Gastroesophageal sphincter (tissue), 3 donors: ENCODE data around the gene PLEKHM2.

Experiments used
- CTCF ChIP-seq, 4 experiments: fragments of 200-600 bp in 2 of 4; fragments of 450-650 bp in 2 of 4; sonication (generic) in 1 of 4; IDR thresholded peaks; one replicate each; pipeline ENCODE4 v1.5.1; 2017 to 2019; ENCODE audit warnings: antibody characterized with exemption in 4 of 4, mild to moderate bottlenecking in 2 of 4, moderate library complexity in 2 of 4
- EP300 ChIP-seq: sonication (generic); formaldehyde crosslinking; IDR thresholded peaks from one replicate; pipeline ENCODE4 v1.6.1; 2017; ENCODE audit warnings: antibody characterized with exemption, mild to moderate bottlenecking
- POLR2A ChIP-seq, 2 donors: fragments of 450-650 bp; IDR thresholded peaks; one replicate each; pipeline ENCODE4 v1.6.1; 2017; ENCODE audit warnings: antibody characterized with exemption in 2 of 2, mild to moderate bottlenecking in 2 of 2, moderate library complexity in 1 of 2
- POLR2AphosphoS5 ChIP-seq: sonication (generic); formaldehyde crosslinking; IDR thresholded peaks from one replicate; pipeline ENCODE4 v1.6.1; 2017; ENCODE audit warnings: antibody characterized with exemption

GRCh38 chr1:15707239-15707925 is 23.3 kb downstream of the PLEKHM2 start:
- no peak for TF ChIP-seq CTCF (IDR thresholded peaks at IDR 0.05)
- no peak for TF ChIP-seq POLR2A (IDR thresholded peaks at IDR 0.05)
- TF ChIP-seq POLR2AphosphoS5 = no peak
- no peak for TF ChIP-seq EP300
